ENCODE data around the gene GNAL.
"Not testable (repeated sequence)": the region's sequence is repeated elsewhere in the genome, so short reads cannot be mapped to it uniquely, and the experiment has no call there.

Gene GNAL

GRCh38 chr18:11669271-11669947, 19.7 kb upstream of the GNAL start:
- no peak for DNase-seq (ENCODE audit: low read depth)

- DNase-seq (ENCODE audit: low read depth), result no peak
Observed at GRCh38 chr18:11669948-11670275, 19.2 kb upstream of the GNAL start.

GRCh38 chr18:11671156-11671555, 17.9 kb upstream of the GNAL start:
- no peak for DNase-seq (ENCODE audit: low read depth)

- DNase-seq (ENCODE audit: low read depth), result no peak
Observed at GRCh38 chr18:11672198-11672597, 16.9 kb upstream of the GNAL start.

GRCh38 chr18:11672846-11673454, 16.1 kb upstream of the GNAL start:
- no peak for DNase-seq (ENCODE audit: low read depth)

- DNase-seq (ENCODE audit: low read depth), result no peak
Observed at GRCh38 chr18:11673560-11673959, 15.5 kb upstream of the GNAL start.

GRCh38 chr18:11674119-11674518, 14.9 kb upstream of the GNAL start:
- DNase-seq (ENCODE audit: low read depth), result no peak

- no peak for DNase-seq (ENCODE audit: low read depth)
Observed at GRCh38 chr18:11676386-11676785, 12.7 kb upstream of the GNAL start.

GRCh38 chr18:11676867-11677266, 12.2 kb upstream of the GNAL start:
- DNase-seq (ENCODE audit: low read depth), result no peak

GRCh38 chr18:11678211-11678610, 10.9 kb upstream of the GNAL start:
- no peak for DNase-seq (ENCODE audit: low read depth)

- no peak for DNase-seq (ENCODE audit: low read depth)
Observed at GRCh38 chr18:11689669-11690565, 853 bp downstream of the GNAL start.

- not testable (repeated sequence) for DNase-seq (ENCODE audit: low read depth)
Observed at GRCh38 chr18:11690660-11691059, 1.6 kb downstream of the GNAL start.

- DNase-seq (ENCODE audit: low read depth), result no peak
Observed at GRCh38 chr18:11695736-11696135, 6.7 kb downstream of the GNAL start.

- DNase-seq (ENCODE audit: low read depth), result no peak
Observed at GRCh38 chr18:11696451-11696850, 7.4 kb downstream of the GNAL start.

- no peak for DNase-seq (ENCODE audit: low read depth)
Observed at GRCh38 chr18:11700876-11701275, 11.8 kb downstream of the GNAL start.

- DNase-seq (ENCODE audit: low read depth), result no peak
Observed at GRCh38 chr18:11710578-11710977, 21.5 kb downstream of the GNAL start.

- DNase-seq (ENCODE audit: low read depth), result no peak
Observed at GRCh38 chr18:11713756-11714155, 24.7 kb downstream of the GNAL start.

- no peak for DNase-seq (ENCODE audit: low read depth)
Observed at GRCh38 chr18:11714244-11714918, 25.3 kb downstream of the GNAL start.

GRCh38 chr18:11716767-11717315, 27.8 kb downstream of the GNAL start:
- not testable (repeated sequence) for DNase-seq (ENCODE audit: low read depth)

GRCh38 chr18:11719050-11719449, 30.0 kb downstream of the GNAL start:
- no peak for DNase-seq (ENCODE audit: low read depth)

GRCh38 chr18:11719621-11720020, 30.6 kb downstream of the GNAL start:
- DNase-seq (ENCODE audit: low read depth), result no peak

GRCh38 chr18:11721720-11722119, 32.7 kb downstream of the GNAL start:
- no peak for DNase-seq (ENCODE audit: low read depth)
